Measurements from ENCODE around the gene CAPG. TPM values are rescaled to one million over a fixed set of nuclear protein-coding genes. Genes with fewer than 3 reads are reported as not detected.
A peak's percentile ranks its signal among the peaks of the same experiment; 100 is the strongest.

The CAPG gene
- total and polyA plus RNA-seq, 9 of the 15 experiments (the other 6 are each of a cell fraction or from before 2014, with no cell fraction given) = 10.6 to 90.4 (median 56.0) TPM

- TF ChIP-seq ZNF408 (CRISPR knock-in tag; IDR thresholded peaks at IDR 0.05; ENCODE audit: low read depth) (no peak), LCOR (CRISPR knock-in tag; IDR thresholded peaks at IDR 0.05) (peak; percentile 99), AFF1 (IDR thresholded peaks at IDR 0.05; ENCODE audit: low read depth in 1 of 2, partially characterized antibody in 2 of 2) (peak in 1 of 2 experiments; percentile 89), HCFC1 (IDR thresholded peaks at IDR 0.05; ENCODE audit: low read depth, low read length) (peak; percentile 99), KHSRP (IDR thresholded peaks at IDR 0.05) (no peak), VEZF1 (CRISPR knock-in tag; IDR thresholded peaks at IDR 0.05) (no peak), ZNF639 (CRISPR knock-in tag; conservative IDR thresholded peaks at IDR 0.05 in 1 of 2, IDR thresholded peaks at IDR 0.05 in 1 of 2) (peak; percentile 36 to 80; a peak in 2 of 4 replicates), MYC (IDR thresholded peaks at IDR 0.05; ENCODE audit: low read depth, low read length) (peak; percentile 54; the same call in 1 of the 2 replicates), MYC (CRISPR knock-in tag; IDR thresholded peaks at IDR 0.05; ENCODE audit: borderline replicate concordance, low read depth) (no peak), RBM39 (optimal IDR thresholded peaks at IDR 0.05; ENCODE audit: low read depth, low read length) (peak; percentile 40), NR3C1 (CRISPR knock-in tag; IDR thresholded peaks at IDR 0.05) (no peak), NFYB (IDR thresholded peaks at IDR 0.05; ENCODE audit: extremely low read depth, insufficient read length) (peak; percentile 69), MXI1 (IDR thresholded peaks at IDR 0.05; ENCODE audit: low read depth, low read length) (peak; percentile 26; the same call in 1 of the 2 replicates), ETS1 (conservative IDR thresholded peaks at IDR 0.05; ENCODE audit: control insufficient read depth, low read depth, low read length) (peak; percentile 76; the same call in 1 of the 2 replicates), GABPA (tag; conservative IDR thresholded peaks at IDR 0.05; ENCODE audit: low read depth) (peak; percentile 49; the same call in 1 of the 2 replicates), EP300 (IDR thresholded peaks at IDR 0.05; ENCODE audit: low read length) (peak; percentile 44), ZFP36 (IDR thresholded peaks at IDR 0.05; ENCODE audit: low read depth, low read length, partially characterized antibody) (peak; percentile 71), YBX1 (IDR thresholded peaks at IDR 0.05) (no peak), CXXC5 (CRISPR knock-in tag; IDR thresholded peaks at IDR 0.05) (peak; percentile 46; the same call in 1 of the 2 replicates)
Measured at GRCh38 chr2:85354286-85355072, 55.7 kb downstream of the CAPG start, which contains the start of the genes ELMOD3 and RETSAT (continued).
